Stimulated activated CD4-positive, alpha-beta T cell treated with anti-CD3 and anti-CD28 coated beads, Interleukin-12 subunit alpha, Interleukin-12 subunit beta, amount 100 ng/mL, for 48 hours (primary cell): Measurements from ENCODE around the gene AIRE.
"Not testable (repeated sequence)": the region's sequence is repeated elsewhere in the genome, so short reads cannot be mapped to it uniquely, and the experiment has no call there.

Experiments used
- DNase-seq, 3 donors: peaks; one replicate each; pipeline ENCODE4 v3.0.0-alpha.2; 2020; ENCODE audit warnings: low read depth in 2 of 3, low spot score in 1 of 3

AIRE gene

GRCh38 chr21:44334329-44335030 is 48.8 kb downstream of the AIRE start:
- DNase-seq: no peak

DNA sequence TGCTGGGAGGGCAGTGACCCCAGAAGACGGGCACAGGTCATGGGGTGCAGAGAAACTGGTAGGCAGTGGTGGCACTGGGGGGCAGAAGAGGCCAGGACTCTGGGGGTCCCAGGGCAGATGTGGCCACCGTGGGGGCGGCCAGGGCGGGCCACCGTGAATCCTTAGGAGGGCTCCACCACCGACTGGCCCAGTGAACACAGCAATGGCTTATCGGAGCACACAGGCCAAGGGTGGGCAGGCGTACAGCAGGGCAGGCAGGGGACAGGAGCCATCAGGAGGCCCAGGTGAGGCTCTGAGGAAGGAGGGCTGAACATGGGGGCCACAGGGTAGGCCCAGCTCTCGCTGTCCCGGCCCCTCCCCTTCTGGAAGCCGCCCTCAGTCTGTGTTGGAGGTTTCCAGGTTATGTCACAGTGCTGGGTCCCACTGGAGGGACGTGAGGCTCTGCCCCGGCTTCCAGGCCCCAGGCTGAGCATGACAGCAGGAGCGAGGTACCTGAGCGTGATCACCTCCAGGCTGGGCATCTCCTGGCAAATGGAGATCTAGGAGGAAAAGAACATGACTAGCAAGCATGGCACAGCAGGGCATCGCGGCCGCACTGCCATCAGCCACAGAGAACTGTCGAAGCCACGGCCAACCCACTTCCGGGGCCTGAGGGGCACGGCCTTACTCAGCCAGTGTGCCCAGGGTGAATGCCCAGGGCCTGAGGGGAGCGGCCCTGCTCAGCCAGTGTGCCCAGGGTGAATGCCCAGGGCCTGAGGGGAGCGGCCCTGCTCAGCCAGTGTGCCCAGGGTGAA is 49.8 kb downstream of the AIRE start:
- no peak for DNase-seq

- no peak for DNase-seq
Measured at GRCh38 chr21:44337449-44337848, 51.8 kb downstream of the AIRE start.

GRCh38 chr21:44337941-44338895 is 52.5 kb downstream of the AIRE start:
- DNase-seq: no peak

DNA sequence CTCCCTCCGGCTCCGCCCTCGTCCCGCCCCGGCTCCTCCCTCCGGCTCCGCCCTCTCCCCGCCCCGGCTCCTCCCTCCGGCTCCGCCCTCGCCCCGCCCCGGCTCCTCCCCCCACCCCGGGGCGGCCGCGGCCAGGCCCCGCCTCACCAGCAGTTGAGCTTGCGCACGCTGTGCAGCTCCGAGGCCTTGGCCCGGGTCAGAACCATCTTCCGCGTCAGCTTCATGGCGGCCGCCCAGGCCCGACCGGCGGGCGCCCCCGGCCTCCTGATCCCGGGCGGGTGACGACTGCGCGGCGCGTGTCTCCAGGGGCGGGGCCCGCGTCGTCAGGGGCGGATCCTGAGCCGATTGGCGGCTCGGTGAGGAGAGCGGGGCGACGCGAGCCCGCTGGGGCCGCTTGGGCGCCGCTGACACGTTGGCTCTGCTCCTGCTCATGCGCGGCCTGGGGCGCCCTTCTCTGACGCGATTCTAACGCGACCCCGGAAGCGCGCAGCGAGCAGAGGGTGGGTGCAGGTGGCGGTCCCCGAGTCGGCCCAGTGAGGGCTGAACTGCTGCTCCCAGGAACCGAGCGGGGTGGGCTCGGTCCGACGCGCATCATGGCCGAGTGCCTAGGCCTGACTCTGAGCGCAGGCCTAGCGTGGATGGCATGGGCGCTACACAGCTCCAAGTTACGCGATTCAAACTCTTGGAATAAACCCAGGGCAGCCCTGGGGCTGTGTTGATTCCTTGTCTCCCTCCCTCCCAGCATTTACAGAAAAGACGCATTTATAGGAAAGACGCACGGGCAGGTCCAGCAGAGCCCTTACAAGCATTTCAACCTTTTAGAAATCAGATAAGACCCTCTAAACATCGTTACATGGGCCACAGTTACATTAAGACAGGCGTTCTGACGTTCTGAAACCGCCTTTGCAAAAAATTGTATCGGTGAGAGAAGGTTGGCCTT is 53.6 kb downstream of the AIRE start, which contains the start of gene CFAP410:
Gene CFAP410, minus strand, starts transcription at position 420 of the 940 bp plus-strand sequence. Its CDS starts 196 bp downstream, at position 224.
- DNase-seq: peak; percentile 89 to 90 (median 90)

- not testable (repeated sequence) for DNase-seq
Measured at GRCh38 chr21:44341726-44342458, 56.2 kb downstream of the AIRE start.

DNA sequence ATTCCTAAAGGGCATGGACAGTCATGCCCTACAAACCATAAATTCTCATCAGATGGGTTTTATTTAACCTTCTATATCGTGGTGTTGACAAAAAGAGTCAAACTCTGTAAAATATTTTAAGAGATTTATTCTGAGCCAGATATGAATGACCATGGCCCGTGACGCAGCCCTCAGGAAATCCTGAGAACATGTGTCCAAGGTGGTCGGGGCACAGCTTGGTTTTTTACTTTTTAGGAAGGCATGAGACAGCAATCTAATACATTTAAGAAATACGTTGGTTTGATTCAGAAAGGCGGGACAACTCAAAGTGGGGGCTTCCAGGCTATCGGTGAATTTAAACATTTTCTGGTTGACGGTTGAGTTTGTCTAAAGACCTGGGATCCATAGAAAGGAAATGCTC is 57.3 kb downstream of the AIRE start:
- not testable (repeated sequence) for DNase-seq

GRCh38 chr21:44344541-44345183 is 59.0 kb downstream of the AIRE start:
- DNase-seq: no peak

DNA sequence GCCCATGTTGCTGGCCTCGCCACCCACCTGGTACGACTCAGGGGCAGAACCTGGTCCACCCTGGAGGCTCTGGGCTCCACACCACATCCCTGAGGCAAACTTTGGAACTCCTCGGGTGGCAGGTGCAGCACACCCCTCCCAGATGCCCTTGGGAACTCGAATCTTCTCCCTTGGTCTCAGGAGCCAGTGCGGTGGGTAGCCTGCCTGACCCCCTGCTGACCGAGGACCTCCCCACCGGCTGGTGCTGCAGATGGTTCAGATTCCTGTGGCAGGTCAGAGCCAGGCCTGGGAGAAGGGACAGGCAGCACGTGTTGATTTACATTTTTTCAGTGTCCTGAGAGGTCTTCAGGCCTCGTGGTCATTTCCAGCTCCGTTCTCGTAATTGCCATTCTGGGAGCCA is 59.8 kb downstream of the AIRE start:
- DNase-seq: no peak

DNA sequence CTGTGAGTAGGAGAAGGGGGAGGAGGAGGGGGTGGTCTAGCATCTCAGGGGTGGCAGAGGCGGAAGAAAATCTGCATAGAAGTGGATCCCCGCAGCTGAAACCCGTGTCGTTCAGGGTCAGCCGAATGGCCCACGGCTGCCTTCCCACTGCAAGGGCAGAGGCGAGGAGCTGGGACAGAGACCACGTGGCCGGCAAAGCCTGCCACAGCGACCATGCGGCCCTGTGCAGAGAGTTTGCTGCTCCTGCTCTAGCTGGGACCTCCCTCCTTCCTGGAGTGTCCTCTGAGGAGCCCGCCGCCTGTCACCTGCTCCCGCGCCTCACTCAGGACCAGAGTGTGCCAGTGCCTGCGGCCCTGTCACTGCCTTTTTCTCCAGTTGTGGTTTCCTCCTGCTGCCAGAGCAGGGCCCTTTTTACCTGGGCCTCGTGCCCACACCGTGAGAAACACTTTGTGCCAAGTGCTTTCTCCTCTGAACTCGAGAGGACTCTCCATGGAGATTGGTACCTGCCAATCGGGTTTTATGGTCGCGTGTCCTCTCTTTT is 62.3 kb downstream of the AIRE start:
- DNase-seq: no peak
